ENCODE measurements around the gene MGAM2.

The MGAM2 gene

GRCh38 chr7:142153400-142153799 is 41.9 kb downstream of the MGAM2 start:
- Histone ChIP-seq H3K36me3 (no peaks in the 10 kb centered on the region), H3K4me1 (no peaks in the 10 kb centered on the region), H3K9me3 (no peaks in the 10 kb centered on the region), H3K27me3 (no peaks in the 10 kb centered on the region), H3K4me3 (ENCODE audit: low read depth, low read length) (no peak overlapping the region)
- DNase-seq = no peak
- TF ChIP-seq CTCF (IDR thresholded peaks at IDR 0.05; ENCODE audit: low read depth, low read length) = peak; percentile 44; the same call in 1 of the 2 replicates

GRCh38 chr7:142158736-142159496 is 47.4 kb downstream of the MGAM2 start:
- no peak for DNase-seq
- Histone ChIP-seq H3K9me3 (no peaks in the 10 kb centered on the region), H3K4me3 (ENCODE audit: low read depth, low read length) (no peak overlapping the region), H3K36me3 (no peaks in the 10 kb centered on the region), H3K4me1 (no peaks in the 10 kb centered on the region), H3K27me3 (no peaks in the 10 kb centered on the region)
- TF ChIP-seq CTCF (IDR thresholded peaks at IDR 0.05; ENCODE audit: low read depth, low read length) = no peak

GRCh38 chr7:142161921-142162320 is 50.4 kb downstream of the MGAM2 start:
- DNase-seq = no peak
- no peak for TF ChIP-seq CTCF (IDR thresholded peaks at IDR 0.05; ENCODE audit: low read depth, low read length)
- H3K9me3 ChIP-seq = no peaks in the 10 kb centered on the region
- H3K4me3 ChIP-seq (ENCODE audit: low read depth, low read length) = no peak overlapping the region
- no peaks in the 10 kb centered on the region for H3K27me3 ChIP-seq
- H3K4me1 ChIP-seq = no peaks in the 10 kb centered on the region
- H3K36me3 ChIP-seq = no peaks in the 10 kb centered on the region

GRCh38 chr7:142168746-142169145 is 57.2 kb downstream of the MGAM2 start:
- TF ChIP-seq CTCF (IDR thresholded peaks at IDR 0.05; ENCODE audit: low read depth, low read length) = no peak
- Histone ChIP-seq H3K4me1 (no peaks in the 10 kb centered on the region), H3K9me3 (no peaks in the 10 kb centered on the region), H3K27me3 (no peaks in the 10 kb centered on the region), H3K36me3 (no peaks in the 10 kb centered on the region), H3K4me3 (ENCODE audit: low read depth, low read length) (no peak overlapping the region)
- no peak for DNase-seq

- Histone ChIP-seq H3K9me3 (no peaks in the 10 kb centered on the region), H3K36me3 (no peaks in the 10 kb centered on the region), H3K4me1 (no peaks in the 10 kb centered on the region), H3K4me3 (ENCODE audit: low read depth, low read length) (no peak overlapping the region), H3K27me3 (no peaks in the 10 kb centered on the region)
- TF ChIP-seq CTCF (IDR thresholded peaks at IDR 0.05; ENCODE audit: low read depth, low read length) = no peak
- no peak for DNase-seq
Observed at GRCh38 chr7:142172932-142173331, 61.4 kb downstream of the MGAM2 start.

- no peaks in the 10 kb centered on the region for H3K9me3 ChIP-seq
- H3K4me1 ChIP-seq = no peaks in the 10 kb centered on the region
- no peak overlapping the region for H3K4me3 ChIP-seq (ENCODE audit: low read depth, low read length)
- no peaks in the 10 kb centered on the region for H3K27me3 ChIP-seq
- no peak for TF ChIP-seq CTCF (IDR thresholded peaks at IDR 0.05; ENCODE audit: low read depth, low read length)
- H3K36me3 ChIP-seq = no peaks in the 10 kb centered on the region
- no peak for DNase-seq
Observed at GRCh38 chr7:142174441-142174840, 62.9 kb downstream of the MGAM2 start.
